H1 (cell line): ENCODE data around the gene HOXB3. TPM values are rescaled to one million over a fixed set of nuclear protein-coding genes. Genes with fewer than 3 reads are reported as not detected.

Source experiments
- CTCF ChIA-PET: fragments of 300-600 bp; sonication (Branson Sonifier 250); formaldehyde crosslinking; loops from one replicate; lab custom pipeline; 2021; ENCODE audit not compliant: partially characterized antibody; lab: Charles Lee
- POLR2A ChIA-PET: fragments of 300-600 bp; sonication (Branson Sonifier 250); formaldehyde crosslinking; loops from one replicate; lab custom pipeline; 2021; ENCODE audit warnings: inconsistent platforms; ENCODE audit not compliant: partially characterized antibody; lab: Charles Lee
- DNase-seq, 2 experiments: peaks; one replicate each; pipeline versions ENCODE4 v3.0.0 to v3.0.0-alpha.2; 2010 to 2022; ENCODE audit warnings: low spot score in 2 of 2, low read depth in 1 of 2, mixed read lengths in 1 of 2
- FAIRE-seq: peaks from 2 replicates; lab custom pipeline; 2011; peaks lifted over from hg19 to GRCh38; lab: Jason Lieb, UNC
- H2AFZ ChIP-seq: 2 replicates; pipeline ENCODE4 v1.8.1; 2012; ENCODE audit warnings: low read length, inconsistent platforms
- H2AK5ac ChIP-seq: 2 replicates; pipeline ENCODE4 v1.6.1; 2013; ENCODE audit warnings: low read depth, low read length
- H2BK120ac ChIP-seq: replicated peaks from 2 replicates; pipeline ENCODE3; 2013; ENCODE audit warnings: low read depth, low read length, inconsistent platforms
- H2BK12ac ChIP-seq: 2 replicates; pipeline ENCODE4 v1.6.1; 2013; ENCODE audit warnings: low read depth, low read length
- H2BK15ac ChIP-seq: 2 replicates; pipeline ENCODE4 v1.6.1; 2013; ENCODE audit warnings: low read length
- H2BK20ac ChIP-seq: 2 replicates; pipeline ENCODE4 v1.6.1; 2013; ENCODE audit warnings: low read length
- H2BK5ac ChIP-seq: 2 replicates; pipeline ENCODE4 v1.6.1; 2013; ENCODE audit warnings: low read depth, low read length
- H3K14ac ChIP-seq: 2 replicates; pipeline ENCODE4 v1.6.1; 2013; ENCODE audit warnings: inconsistent platforms; ENCODE audit not compliant: insufficient read length
- H3K18ac ChIP-seq: 2 replicates; pipeline ENCODE4 v1.6.1; 2013; ENCODE audit warnings: low read length; ENCODE audit errors: extremely low read depth
- H3K23ac ChIP-seq: 2 replicates; pipeline ENCODE4 v1.6.1; 2013; ENCODE audit warnings: inconsistent platforms; ENCODE audit not compliant: insufficient read length
- H3K23me2 ChIP-seq: 2 replicates; pipeline ENCODE4 v1.6.1; 2013; ENCODE audit warnings: low read depth, low read length
- H3K27ac ChIP-seq: 2 replicates; pipeline ENCODE4 v1.6.1; 2011; ENCODE audit warnings: low read depth, low read length, inconsistent platforms
- H3K27me3 ChIP-seq, 4 experiments: replicated peaks in 1 of 4; 1 replicate in 1 of 4; 2 replicates in 3 of 4; pipeline versions ENCODE4 v1.6.1 to v1.8.1; 2011 to 2013; ENCODE audit warnings: low read length in 3 of 4, mild to moderate bottlenecking in 3 of 4, inconsistent platforms in 2 of 4, mixed read lengths in 2 of 4, moderate library complexity in 1 of 4; ENCODE audit not compliant: control insufficient read depth in 3 of 4, insufficient read depth in 3 of 4; ENCODE audit errors: extremely low read depth in 1 of 4
- H3K36me3 ChIP-seq, 4 experiments: 2 replicates each; pipeline versions ENCODE4 v1.6.1 to v1.8.1; 2011 to 2013; ENCODE audit warnings: mild to moderate bottlenecking in 4 of 4, low read length in 3 of 4, moderate library complexity in 2 of 4, control low read depth in 1 of 4, inconsistent platforms in 1 of 4; ENCODE audit not compliant: insufficient read depth in 4 of 4, control insufficient read depth in 2 of 4
- H3K4ac ChIP-seq: replicated peaks from 2 replicates; pipeline ENCODE3; 2013; ENCODE audit warnings: low read length, low read depth, mixed read lengths, inconsistent platforms; ENCODE audit not compliant: insufficient read length
- H3K4me1 ChIP-seq, 4 experiments: replicated peaks in 1 of 4; 1 replicate in 1 of 4; 2 replicates in 3 of 4; pipeline versions ENCODE4 v1.6.1 to v1.8.1; 2011 to 2013; ENCODE audit warnings: low read length in 3 of 4, inconsistent platforms in 2 of 4, mixed read lengths in 1 of 4; ENCODE audit not compliant: insufficient read depth in 4 of 4, control insufficient read depth in 3 of 4
- H3K4me2 ChIP-seq, 2 experiments: 2 replicates each; pipeline versions ENCODE4 v1.6.1 to v1.8.1; 2011 to 2013; ENCODE audit warnings: low read depth in 2 of 2, low read length in 2 of 2, control low read depth in 1 of 2, inconsistent platforms in 1 of 2, mild to moderate bottlenecking in 1 of 2; ENCODE audit not compliant: insufficient read depth in 1 of 2
- H3K4me3 ChIP-seq, 4 experiments: fragments of 200-600, 300-600 bp in 1 of 4; sonication (generic), shearing (Covaris generic), sonication (Bioruptor Twin) in 1 of 4; 2 replicates each; pipeline versions ENCODE4 v1.5.1 to v1.8.1; 2011 to 2016; ENCODE audit warnings: low read length in 4 of 4, low read depth in 3 of 4, control low read depth in 2 of 4, inconsistent platforms in 2 of 4, mild to moderate bottlenecking in 2 of 4, mixed read lengths in 1 of 4, moderate library complexity in 1 of 4; ENCODE audit not compliant: insufficient read depth in 2 of 4; ENCODE audit errors: extremely low read depth in 1 of 4
- H3K56ac ChIP-seq: replicated peaks from 2 replicates; pipeline ENCODE3; 2013; ENCODE audit warnings: low read depth, mild to moderate bottlenecking, mixed read lengths, low read length, inconsistent platforms; ENCODE audit not compliant: insufficient read length
- H3K79me1 ChIP-seq: 2 replicates; pipeline ENCODE4 v1.6.1; 2013; ENCODE audit warnings: low read depth, low read length, control low read depth
- H3K79me2 ChIP-seq, 2 experiments: 2 replicates each; pipeline versions ENCODE4 v1.6.1 to v1.8.1; 2012 to 2013; ENCODE audit warnings: low read length in 2 of 2, mild to moderate bottlenecking in 2 of 2, inconsistent platforms in 1 of 2; ENCODE audit not compliant: insufficient read depth in 2 of 2, control insufficient read depth in 1 of 2
- H3K9ac ChIP-seq, 4 experiments: replicated peaks in 1 of 4; 1 replicate in 1 of 4; 2 replicates in 3 of 4; pipeline versions ENCODE4 v1.6.1 to v1.8.1; 2011 to 2013; ENCODE audit warnings: low read depth in 3 of 4, low read length in 3 of 4, control low read depth in 2 of 4, mild to moderate bottlenecking in 2 of 4, moderate library complexity in 2 of 4, inconsistent platforms in 1 of 4; ENCODE audit errors: extremely low read depth in 1 of 4
- H3K9me3 ChIP-seq, 2 experiments: 2 replicates each; pipeline versions ENCODE4 v1.6.1 to v1.8.1; 2012 to 2013; ENCODE audit warnings: mild to moderate bottlenecking in 2 of 2, moderate library complexity in 2 of 2, control low read depth in 1 of 2, inconsistent platforms in 1 of 2, low read depth in 1 of 2, low read length in 1 of 2, mixed read lengths in 1 of 2; ENCODE audit not compliant: insufficient read depth in 2 of 2
- H4K20me1 ChIP-seq, 2 experiments: replicated peaks in 1 of 2; 2 replicates each; pipeline versions ENCODE3 to v1.8.1; 2011 to 2013; ENCODE audit warnings: inconsistent platforms in 2 of 2, low read length in 2 of 2, mild to moderate bottlenecking in 1 of 2; ENCODE audit not compliant: insufficient read depth in 2 of 2, control insufficient read depth in 1 of 2
- H4K5ac ChIP-seq: 2 replicates; pipeline ENCODE4 v1.6.1; 2013; ENCODE audit warnings: low read length, low read depth, mixed read lengths, inconsistent platforms; ENCODE audit not compliant: insufficient read length
- H4K8ac ChIP-seq: 2 replicates; pipeline ENCODE4 v1.8.0; 2013; ENCODE audit warnings: mild to moderate bottlenecking, moderate library complexity, low read length, inconsistent platforms; ENCODE audit not compliant: insufficient read depth; ENCODE audit errors: extremely low read depth
- H4K91ac ChIP-seq: replicated peaks from 2 replicates; pipeline ENCODE3; 2013; ENCODE audit warnings: low read length, mixed read lengths, inconsistent platforms; ENCODE audit not compliant: insufficient read length
- CBX8 ChIP-seq: fragments of 300-800, 300-1000 bp; sonication (generic); IDR thresholded peaks from 2 replicates; pipeline ENCODE4 v1.7.1; 2016; ENCODE audit warnings: low read depth, low read length, borderline replicate concordance
- CEBPB ChIP-seq: IDR thresholded peaks from 2 replicates; pipeline ENCODE4 v1.6.1; 2012; ENCODE audit warnings: low read depth, low read length
- CTBP2 ChIP-seq: IDR thresholded peaks from 2 replicates; pipeline ENCODE4 v1.7.0; 2011; ENCODE audit warnings: borderline replicate concordance, mild to moderate bottlenecking, moderate library complexity, mixed read lengths, low read length; ENCODE audit not compliant: insufficient read depth, insufficient read length
- EZH2 ChIP-seq: fragments of 200-600 bp; sonication (generic); IDR thresholded peaks from 2 replicates; pipeline ENCODE4 v1.7.1; 2012; ENCODE audit warnings: low read depth, mild to moderate bottlenecking, moderate library complexity, low read length, inconsistent platforms; ENCODE audit not compliant: severe bottlenecking
- JUN ChIP-seq: IDR thresholded peaks from 2 replicates; pipeline ENCODE4 v1.6.1; 2011; ENCODE audit warnings: low read depth, mild to moderate bottlenecking, improper control_type of control experiment, low read length
- MAX ChIP-seq: IDR thresholded peaks from 2 replicates; pipeline ENCODE4 v1.6.1; 2012; ENCODE audit warnings: inconsistent platforms
- NANOG ChIP-seq: IDR thresholded peaks from 2 replicates; pipeline ENCODE4 v1.6.1; 2011; ENCODE audit warnings: low read length, low read depth, mild to moderate bottlenecking, inconsistent platforms; ENCODE audit not compliant: insufficient read depth, poor library complexity, severe bottlenecking
- RXRA ChIP-seq: IDR thresholded peaks from 2 replicates; pipeline ENCODE4 v1.6.1; 2011; ENCODE audit warnings: low read depth, mild to moderate bottlenecking, low read length, moderate library complexity; ENCODE audit not compliant: insufficient read depth
- SIN3A ChIP-seq, 2 experiments: IDR thresholded peaks in 1 of 2; conservative IDR thresholded peaks in 1 of 2; 2 replicates each; pipeline ENCODE4 v1.6.1; 2011 to 2012; ENCODE audit warnings: low read length in 2 of 2, improper control_type of control experiment in 1 of 2, low read depth in 1 of 2, mild to moderate bottlenecking in 1 of 2
- TAF1 ChIP-seq: IDR thresholded peaks from 2 replicates; pipeline ENCODE4 v1.6.1; 2011; ENCODE audit warnings: mild to moderate bottlenecking, low read depth, low read length
- WGBS, 2 experiments: shearing (Covaris generic) in 1 of 2; methylation state at CpG; one replicate each; pipeline versions ENCODE4 v1.1.6 to v1.1.7; 2013 to 2015; ENCODE audit warnings: low lambda C conversion rate in 2 of 2, mixed read lengths in 2 of 2, inconsistent platforms in 1 of 2, low coverage in 1 of 2, missing lambda C conversion rate in 1 of 2; ENCODE audit not compliant: insufficient replicate concordance in 2 of 2, insufficient coverage in 1 of 2, insufficient read length in 1 of 2; ENCODE audit errors: extremely low coverage in 1 of 2, missing lambda C conversion rate in 1 of 2; 5-methylcytosine and 5-hydroxymethylcytosine counted together
- polyA plus RNA-seq, 7 experiments: library from polyadenylated mRNA; depleted of rRNA in 3 of 7; stranded (reverse) in 5 of 7; unstranded in 2 of 7; fragments of >200 nt in 5 of 7; fragments of 200-250 nt in 2 of 7; gene quantifications; 1 replicate in 5 of 7; 2 replicates in 1 of 7; 4 replicates in 1 of 7; pipeline versions ENCODE4 v1.2.1 to v1.2.3, GENCODE V29; 2011 to 2013; ENCODE audit warnings: missing spikeins in 2 of 7, mixed read lengths in 2 of 7
- total RNA-seq: library from RNA; stranded (reverse); fragmentation: NEBNext Ultra II Directional; extraction: Animal tissue kit (Norgen Biotek cat#: 25700); gene quantifications from 2 replicates; pipeline ENCODE4 v1.2.1, GENCODE V29; 2021
- TF ChIP-seq, protein P1 (sequence below): IDR thresholded peaks from 2 replicates; pipeline ENCODE4 v1.6.1; 2011; ENCODE audit warnings: low read depth, mild to moderate bottlenecking, low read length; ENCODE audit not compliant: insufficient read depth

The HOXB3 gene
- total and polyA plus RNA-seq, 2 of the 8 experiments (the other 6 are each of a cell fraction or from before 2014, with no cell fraction given): not detected

GRCh38 chr17:48570325-48571023 is 19.6 kb downstream of the HOXB3 start:
- Histone ChIP-seq H2BK120ac (no peak overlapping the region), H2BK15ac (no peak overlapping the region), H3K23ac (no peak overlapping the region), H3K14ac (no peak overlapping the region), H4K8ac (no peak overlapping the region), H2AFZ (no peak overlapping the region), H3K4me2 (no peak overlapping the region), H3K4ac (no peak overlapping the region), H3K4me3 (no peak overlapping the region), H3K27ac (no peak overlapping the region), H3K56ac (no peak overlapping the region), H4K5ac (no peak overlapping the region), H3K9me3 (no peaks in the 10 kb centered on the region), H3K36me3 (no peaks in the 10 kb centered on the region; a peak in 1 of 8 replicates), H3K23me2 (no peaks in the 10 kb centered on the region), H3K18ac (no peak overlapping the region), H3K9ac (no peak overlapping the region), H3K79me2 (no peaks in the 10 kb centered on the region), H2BK5ac (no peak overlapping the region), H2BK12ac (no peak overlapping the region), H4K91ac (no peak overlapping the region), H2BK20ac (no peak overlapping the region), H3K79me1 (no peaks in the 10 kb centered on the region), H3K27me3 (peaks cover 99 to 100% (median 100%) of the 10 kb centered on the region in 4 experiments), H4K20me1 (peaks cover 9 to 47% of the 10 kb centered on the region in 2 experiments), H3K4me1 (peaks cover 0 to 5% (median under 1%) of the 10 kb centered on the region in 4 experiments; a peak in 4 of 7 replicates), H2AK5ac (no peak overlapping the region)
- ChIA-PET CTCF (interaction anchor here (0.6 to 4.8 kb wide), 14 partner anchors 8 to 113 kb away, joined by 3 to 32 read pairs (median 4); partner anchors contain the start of gene HOXB5), POLR2A (interaction anchor here (1.8 kb wide), 1 partner anchor 14 kb away, joined by 8 read pairs; no protein-coding TSS in a partner anchor)
- DNase-seq (no peak), FAIRE-seq (no peak)
- WGBS, 2 experiments: 12% methylated on average over 19 of the region's 19 CpGs; no CpG with 5 or more reads in 1 of the 2 experiments
- TF ChIP-seq JUN (no peak), TAF1 (no peak), CTBP2 (peak; percentile 61), RXRA (no peak), EZH2 (peak; percentile 93), CEBPB (no peak), SIN3A (conservative IDR thresholded peaks at IDR 0.05 in 1 of 2, IDR thresholded peaks at IDR 0.05 in 1 of 2; ENCODE audit: low read depth in 1 of 2, low read length in 2 of 2) (no peak), NANOG (no peak), MAX (no peak), CBX8 (peak; percentile 60; the same call in 1 of the 2 replicates)
- TF ChIP-seq, protein P1, sequence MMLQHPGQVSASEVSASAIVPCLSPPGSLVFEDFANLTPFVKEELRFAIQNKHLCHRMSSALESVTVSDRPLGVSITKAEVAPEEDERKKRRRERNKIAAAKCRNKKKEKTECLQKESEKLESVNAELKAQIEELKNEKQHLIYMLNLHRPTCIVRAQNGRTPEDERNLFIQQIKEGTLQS: no peak
